ENCODE measurements around the gene POU2F2.

POU2F2 gene

DNA sequence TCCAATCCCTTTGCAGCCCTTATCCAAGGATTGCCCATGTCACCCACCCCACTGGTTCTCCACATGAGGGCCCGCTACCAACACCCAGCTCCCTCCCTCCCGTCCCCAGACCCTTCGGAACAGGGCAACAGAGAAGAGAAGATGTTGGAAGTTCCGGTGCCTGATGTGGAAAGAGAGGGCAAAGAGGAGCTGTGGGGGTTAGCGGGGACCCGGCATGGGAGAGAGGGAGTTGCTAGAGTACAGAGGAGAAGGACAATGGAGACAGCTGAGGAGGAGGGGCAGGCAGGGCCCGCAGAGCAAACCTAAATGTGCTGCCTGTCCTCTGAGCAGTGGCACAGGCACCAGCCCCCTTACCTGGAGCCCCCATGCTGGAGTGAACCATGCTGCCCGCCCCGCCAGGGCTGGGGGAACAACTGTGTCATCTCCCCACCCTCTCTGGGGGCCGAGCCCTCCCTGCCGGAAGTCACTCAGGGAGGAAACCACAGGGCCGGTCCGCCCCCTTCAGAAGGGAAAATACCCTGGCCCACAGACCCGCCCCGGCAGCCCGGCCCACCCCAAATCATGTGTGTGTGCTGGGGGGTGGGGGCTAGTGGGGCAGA is at the start of gene POU2F2:
Gene POU2F2 (minus strand): TSS at position 417 of the 599 bp plus-strand sequence. CDS start 35 bp downstream, at position 382.
- no peak for DNase-seq

DNA sequence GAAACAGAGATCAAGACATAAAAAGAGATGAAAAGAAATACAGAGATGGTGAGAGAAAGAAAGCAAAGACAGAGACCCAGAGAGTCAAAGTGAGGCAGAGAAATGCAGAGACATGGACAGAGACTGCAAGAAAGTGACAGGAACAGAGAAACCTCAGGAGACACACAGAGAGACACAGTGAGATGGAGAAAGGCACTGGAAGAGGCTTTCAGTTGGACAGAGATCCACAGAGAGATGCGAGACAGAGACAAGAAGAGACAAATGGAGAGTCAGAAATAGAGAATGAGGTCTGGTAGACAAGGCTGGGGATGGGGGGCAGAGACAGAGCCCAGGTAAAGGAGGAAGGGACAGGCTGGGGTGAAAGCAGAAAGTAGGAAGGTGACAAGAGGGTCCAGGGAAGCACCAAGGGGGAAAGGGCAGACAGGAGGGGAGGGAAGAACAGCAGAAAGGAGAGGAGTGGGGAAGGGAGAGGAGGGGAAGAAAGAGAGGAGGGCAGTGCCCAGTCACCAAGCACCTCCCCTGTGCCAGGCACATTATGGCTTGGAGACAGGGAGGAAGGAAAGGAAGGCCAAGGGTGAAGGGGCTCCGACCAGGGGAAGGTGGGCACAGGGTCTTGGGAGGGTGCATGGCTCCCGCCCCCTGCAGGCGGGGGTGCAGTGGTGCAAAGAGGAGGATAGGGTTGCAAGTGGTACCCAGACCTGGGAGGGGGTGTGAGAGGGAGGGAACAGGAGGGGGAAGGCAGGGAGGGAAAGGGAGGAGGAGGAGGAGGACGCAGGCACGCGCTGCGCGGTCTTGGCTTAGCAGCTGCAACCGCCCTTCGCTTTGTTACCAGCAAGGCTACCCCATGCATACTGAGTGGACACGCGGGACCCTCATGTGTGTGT is 46.8 kb upstream of the POU2F2 start:
- peak; percentile 39 for DNase-seq

DNA sequence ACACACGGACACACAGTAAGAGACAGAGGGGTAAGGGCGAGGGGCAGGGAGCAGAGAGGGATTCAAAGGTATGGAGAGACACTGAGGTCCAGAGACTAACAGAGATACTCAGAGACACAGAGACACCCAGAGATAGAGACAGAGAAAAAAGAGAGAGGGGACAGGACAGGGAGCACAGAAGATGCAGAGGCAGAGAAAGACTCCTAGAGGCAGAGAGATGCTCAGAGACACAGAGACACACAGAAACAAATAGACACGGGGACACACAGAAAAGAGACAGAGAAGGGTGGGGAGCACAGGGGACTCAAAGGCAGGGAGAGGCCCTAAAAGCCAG is 45.4 kb upstream of the POU2F2 start:
- no peak for DNase-seq

DNA sequence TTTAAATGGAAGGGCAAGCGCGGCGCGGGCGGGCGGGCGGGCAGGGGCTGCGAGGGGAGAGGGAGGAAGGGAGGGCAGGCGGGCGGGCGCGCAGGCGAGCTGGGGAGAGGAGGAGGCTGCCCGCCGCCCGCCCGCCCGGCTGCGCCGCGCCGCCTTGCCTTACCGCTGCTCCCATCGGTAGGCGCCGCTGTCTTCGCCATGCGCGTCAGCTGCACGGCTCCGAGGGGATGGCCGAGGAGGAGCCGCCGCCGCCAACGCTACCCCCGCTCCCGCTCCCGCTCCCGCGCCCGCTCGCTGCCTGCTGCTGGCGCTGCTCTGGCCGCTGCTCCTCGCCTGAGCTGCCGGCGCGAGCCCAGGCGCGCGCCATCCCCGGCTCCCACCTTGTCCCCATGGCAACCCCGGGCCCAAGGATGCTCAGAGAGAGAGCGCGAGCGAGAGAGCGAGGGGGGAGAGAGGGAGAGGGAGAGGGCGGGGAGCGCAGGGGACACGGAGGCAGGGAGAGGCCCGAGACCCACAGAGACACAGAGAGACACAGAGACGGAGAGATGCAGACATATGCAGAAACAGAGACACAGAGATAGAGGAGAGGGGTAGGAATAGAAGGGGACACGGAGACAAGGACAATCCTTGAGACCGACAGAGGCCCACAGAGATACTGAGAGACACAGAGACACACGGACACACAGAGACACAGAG is 44.9 kb upstream of the POU2F2 start:
- DNase-seq = peak; percentile 71

DNA sequence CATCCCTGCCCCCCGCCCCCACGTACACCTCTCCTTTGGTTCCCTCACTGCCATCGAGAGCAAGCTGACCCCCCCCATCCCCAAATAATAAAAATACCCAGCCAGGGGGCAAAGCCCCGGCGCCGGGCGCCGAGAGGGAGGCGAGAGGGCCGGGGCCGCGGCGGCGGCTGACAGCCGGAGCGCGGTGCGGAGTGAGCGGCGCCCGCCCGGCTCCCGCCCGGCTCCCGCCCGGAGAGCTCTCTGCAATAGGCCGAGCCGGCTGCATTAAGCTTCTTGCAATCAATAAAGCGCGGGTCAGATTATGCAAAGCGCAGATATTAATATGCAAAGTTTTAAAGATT is 44.4 kb upstream of the POU2F2 start:
- peak; percentile 71 for DNase-seq

DNA sequence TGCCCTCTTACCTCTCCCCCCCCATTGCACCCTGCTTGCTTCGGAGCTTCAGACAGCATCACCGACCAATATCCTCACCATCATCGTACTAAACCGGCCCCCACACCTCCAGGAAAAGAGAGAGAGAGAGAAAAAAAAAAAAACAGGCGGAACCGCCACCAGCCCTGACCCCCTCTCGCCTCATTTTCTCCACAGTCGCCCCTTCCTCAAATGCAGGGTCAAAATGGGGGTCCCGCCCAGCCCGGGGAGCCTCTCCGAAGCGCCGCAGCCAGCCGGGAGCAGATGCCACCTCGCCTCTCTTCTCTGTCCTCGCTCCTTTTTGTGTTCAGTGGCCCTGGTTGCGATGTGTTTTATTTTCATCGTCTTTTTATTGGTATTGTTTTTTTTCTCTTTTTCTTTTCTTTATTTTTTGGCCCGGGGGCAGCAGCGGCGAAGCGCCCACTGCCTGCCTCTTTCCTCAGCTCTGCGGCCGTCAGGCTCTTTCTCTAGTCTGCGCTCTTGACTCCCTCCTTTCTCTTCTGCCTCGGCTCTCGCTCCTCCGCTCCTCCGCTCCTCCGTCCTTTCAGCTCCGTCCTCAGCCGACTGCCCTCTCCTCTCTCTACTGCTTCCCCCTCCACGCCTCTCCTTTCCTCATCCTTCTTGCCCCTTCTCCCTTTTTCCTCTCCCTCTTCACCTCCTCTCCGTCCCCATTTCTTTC is 43.9 kb upstream of the POU2F2 start:
- DNase-seq = no peak

DNA sequence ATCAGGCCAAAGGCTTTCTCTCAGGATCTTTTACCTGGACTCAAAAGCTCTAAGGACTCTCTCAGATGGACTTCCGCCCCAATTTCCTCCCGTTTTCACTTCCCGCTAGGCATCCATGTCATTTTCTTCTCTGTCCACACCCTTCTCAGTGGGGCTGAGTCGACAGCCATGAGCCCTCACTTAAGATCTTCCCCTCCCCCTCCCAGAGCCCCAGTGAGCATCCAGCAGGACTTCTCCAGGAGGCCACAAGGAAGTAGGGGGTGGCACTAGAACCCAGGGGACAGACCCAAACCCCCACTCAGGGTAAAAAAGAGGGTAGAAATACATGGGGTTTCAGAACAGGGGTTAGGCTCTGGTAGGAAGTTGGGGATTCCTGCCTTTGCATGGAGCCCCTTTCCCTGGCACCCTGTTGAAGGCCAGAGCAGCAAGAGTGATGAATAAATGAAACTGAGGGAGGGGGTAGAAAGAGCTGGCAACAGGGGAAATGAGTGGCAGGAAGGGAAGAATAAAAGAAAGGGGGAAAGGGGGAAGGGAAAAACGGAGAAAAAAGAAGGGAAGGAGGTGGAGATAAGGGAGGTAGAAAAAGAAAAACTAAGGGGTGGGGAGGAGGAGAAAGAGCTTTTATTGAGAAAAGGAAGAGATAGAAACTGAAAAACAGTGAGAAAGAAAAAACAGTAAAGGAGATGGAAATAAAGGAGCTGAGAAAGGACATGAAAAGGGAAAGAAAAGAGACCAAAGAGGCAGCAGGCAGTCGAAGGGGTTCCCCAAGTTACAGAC is 42.9 kb upstream of the POU2F2 start:
- DNase-seq = no peak

DNA sequence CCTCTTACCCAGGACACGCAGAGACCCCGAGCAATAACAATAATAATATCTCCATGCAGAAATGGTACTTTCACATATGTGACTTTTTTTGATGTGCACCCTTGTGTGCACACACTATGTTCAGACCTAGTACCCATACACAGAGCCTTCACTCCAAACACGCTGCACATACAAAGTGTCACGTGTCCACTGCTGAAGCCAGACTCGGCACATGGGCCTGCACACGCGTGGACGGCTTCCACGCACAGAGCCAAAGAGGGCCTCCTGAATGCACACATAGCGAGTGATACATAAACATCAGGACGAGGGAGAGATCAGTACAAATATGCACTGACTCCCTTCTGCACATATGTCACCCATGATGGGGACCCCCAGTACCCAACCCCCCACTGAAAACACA is 41.9 kb upstream of the POU2F2 start:
- DNase-seq = no peak

DNA sequence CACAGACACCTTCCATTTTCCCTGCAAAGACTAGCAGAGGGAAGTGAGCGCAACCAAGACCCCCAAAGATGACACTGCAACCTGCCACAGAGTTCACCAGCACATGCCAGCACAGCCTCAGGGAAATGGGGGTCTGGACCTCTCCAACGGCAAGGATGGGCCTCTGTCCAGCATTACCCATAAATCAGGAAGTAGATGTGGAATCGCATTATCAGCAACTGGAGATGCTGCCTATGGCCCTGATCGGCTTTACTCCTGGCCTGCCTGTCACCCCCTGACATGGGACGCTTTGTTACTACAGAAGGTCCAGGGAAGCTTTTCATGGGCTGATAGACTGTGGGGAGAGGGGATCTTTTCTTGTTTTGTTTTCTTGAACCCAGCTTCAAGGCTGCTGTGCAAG is 41.4 kb upstream of the POU2F2 start:
- DNase-seq = no peak

DNA sequence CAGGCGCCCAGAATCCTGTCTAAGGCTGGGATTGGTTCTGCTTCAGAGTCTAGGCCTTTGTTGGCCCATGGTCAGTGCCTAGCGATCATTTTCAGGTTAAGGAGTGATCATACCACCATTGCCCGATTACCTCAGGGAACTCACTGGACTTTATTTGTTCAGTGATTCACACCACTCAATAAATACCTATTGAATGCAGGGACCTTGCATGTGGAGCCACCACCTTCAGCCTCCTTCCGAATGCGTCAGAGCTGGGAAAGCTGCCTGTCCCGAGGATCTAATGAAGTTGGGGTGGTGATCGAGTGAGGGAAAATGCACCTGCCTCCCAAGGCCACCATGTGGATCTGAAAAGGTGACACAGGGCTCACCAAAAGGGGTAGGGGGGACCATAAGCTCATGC is 40.0 kb upstream of the POU2F2 start:
- no peak for DNase-seq

DNA sequence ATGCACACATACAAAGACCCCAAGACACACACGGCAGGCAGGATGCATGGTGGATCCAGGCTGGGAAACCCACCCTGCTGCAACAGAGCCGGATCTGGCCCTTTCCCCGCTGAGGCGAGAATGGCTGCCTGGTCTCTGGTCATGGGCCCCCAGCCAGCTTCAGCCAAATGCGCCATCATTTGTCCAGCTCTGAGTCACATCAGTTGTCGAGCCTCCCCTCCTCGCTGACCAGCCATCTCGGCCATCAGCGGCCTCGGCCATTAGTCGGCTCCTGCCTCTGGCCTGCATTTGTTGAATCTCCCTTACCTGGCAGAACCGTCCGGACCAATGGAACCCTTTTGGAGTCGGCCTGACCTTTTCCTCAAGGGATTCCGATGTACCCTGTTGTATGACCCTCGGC is 38.5 kb upstream of the POU2F2 start:
- DNase-seq = no peak

DNA sequence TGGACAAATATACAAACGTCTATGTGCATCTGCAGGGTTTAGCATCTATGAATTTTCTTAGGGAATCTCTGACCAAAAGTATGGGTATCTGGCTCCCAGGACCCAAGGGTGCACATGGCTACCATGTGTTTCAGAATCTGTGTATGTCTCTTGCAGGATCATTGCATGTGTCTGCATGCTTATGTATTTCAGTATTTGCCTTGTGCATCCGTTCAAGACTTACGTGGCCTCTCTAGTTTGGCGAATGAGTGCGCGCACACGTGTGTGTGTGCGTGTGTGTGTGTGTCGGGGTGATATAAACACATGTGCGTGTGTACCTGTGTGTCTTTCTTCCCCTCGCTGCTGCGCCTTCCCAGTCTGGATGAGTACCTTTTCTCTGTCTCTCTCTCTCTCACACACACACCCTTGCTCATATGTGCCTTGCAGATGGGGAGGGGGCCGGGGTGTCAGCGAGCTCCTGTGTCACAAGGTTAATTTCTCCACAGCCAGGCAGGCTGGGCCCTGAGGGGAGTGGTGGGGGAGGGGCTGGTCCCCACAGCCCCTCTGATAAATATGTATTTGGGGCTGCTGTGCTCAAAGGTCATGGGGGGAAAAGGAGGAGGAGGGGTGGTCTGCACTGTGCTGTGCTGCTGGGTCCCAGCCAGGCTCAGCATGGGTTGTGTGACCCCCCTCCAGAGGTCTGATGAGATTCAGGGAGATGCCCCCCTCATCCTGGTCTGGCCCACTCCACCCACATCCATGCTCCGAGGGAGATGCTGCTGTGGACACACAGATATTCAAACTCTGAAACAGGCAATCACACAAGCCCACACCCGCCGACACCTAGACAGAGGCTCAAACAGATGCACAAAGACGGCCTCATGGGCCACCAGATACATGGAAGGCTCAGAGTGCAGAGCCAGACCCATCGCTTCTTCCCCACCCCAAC is 37.5 kb upstream of the POU2F2 start:
- no peak for DNase-seq

DNA sequence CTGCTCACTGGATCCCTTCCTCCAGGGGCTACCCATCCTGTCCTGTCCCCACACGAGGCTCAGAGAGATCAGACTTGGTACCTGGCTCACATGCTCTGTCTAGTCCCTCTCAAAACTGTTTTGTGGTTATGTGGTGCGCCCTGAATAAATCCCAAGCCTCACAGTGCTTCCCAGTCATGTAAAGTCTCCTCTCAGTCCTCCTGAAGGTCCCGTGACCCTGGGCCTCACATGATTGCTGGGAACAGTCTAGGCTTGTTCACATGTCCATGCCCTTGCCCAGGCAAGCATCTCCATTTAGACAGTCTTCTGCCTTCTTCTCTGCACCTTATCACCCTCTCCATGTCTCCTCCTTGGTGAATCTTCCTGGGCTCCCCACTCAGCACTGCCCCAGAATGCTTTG is 36.0 kb upstream of the POU2F2 start:
- DNase-seq = no peak

DNA sequence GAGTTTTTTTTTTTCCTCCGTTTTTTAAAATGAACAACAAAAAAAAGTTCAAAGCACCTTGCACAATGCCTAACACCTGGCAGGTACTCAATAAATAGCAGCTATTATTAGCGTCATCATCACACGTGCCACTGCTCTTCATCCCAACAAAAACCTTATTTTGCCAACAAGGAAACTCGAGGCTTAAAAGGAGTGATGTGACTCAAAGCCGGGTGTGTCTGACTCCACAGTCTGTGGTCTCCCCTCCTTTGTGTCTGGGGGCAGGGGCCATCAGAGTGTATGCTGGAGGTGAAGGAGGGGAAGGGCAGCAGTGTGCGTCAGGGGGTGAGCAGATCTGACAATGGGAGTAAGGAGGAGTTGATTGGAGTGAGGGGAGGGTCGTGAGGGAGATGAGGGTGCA is 34.1 kb upstream of the POU2F2 start:
- DNase-seq = no peak

DNA sequence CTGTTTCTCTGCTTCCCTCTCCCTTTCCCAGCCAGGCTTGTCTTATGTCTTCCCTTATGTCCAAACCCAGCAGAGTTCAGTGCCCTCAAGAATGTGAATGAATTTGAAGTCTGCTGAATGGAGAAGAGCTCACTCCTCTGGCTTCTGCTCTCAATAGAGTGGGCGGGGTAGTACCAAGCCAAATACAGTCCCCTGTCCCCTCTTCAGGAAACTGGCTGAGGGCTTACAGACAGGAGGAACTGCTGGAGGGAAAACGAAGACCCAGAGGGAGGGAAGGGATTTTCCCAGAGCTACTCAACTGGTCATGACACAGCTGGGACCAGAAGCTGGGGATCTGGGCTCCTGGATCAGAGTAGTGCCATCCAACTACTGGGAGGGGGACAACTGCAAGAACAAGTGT is 32.9 kb upstream of the POU2F2 start:
- no peak for DNase-seq

DNA sequence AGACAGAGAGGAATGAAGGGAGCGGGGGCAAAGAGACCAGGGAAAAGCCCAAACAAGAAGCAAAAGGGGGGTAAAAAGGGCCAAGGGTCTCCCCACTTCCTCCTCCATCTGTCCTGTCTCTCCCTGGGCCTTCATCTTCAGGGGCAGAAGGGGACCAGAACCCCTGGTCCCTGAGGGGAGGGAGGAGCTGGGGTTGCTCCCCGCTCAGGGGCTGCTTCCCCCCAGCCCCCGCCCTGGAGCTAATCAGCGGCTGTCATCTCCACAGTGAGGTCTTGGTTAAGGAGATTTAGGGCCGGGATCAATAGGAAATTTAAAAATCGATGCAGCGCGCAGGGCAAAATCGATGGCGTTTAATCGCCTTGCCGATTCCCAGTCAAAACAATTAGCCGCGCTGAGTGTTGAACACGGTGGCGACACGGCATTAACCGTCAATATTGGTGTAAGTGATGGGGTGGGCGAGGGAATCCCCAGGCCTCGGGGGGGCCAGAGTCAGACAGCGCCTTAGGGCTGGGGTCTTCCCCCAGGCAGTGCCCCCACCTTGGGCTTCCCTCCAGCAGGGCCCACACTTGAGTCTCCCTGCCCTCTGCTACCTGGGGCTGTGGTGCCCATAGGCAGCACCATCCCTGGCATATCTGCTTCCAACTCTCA is 29.5 kb upstream of the POU2F2 start:
- no peak for DNase-seq

DNA sequence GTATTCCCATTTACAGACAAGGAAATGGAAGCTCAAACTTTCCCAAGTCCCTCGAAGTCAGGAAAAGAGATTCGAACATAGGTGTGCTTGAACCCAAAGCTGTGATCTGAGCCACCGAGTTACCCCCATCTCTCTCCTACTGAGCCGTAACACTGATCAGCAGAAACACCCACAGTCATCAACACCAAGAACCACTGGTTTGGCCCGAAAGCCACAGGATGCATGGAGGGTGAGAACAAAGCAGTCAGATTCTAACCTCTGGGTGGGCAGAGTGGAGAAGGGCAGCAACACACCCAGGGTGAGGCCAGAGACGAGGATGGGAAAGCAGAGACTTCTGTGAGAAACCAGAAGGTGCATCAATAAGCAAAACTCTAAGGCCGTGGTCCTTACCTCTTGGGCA is 27.7 kb upstream of the POU2F2 start:
- DNase-seq = no peak

DNA sequence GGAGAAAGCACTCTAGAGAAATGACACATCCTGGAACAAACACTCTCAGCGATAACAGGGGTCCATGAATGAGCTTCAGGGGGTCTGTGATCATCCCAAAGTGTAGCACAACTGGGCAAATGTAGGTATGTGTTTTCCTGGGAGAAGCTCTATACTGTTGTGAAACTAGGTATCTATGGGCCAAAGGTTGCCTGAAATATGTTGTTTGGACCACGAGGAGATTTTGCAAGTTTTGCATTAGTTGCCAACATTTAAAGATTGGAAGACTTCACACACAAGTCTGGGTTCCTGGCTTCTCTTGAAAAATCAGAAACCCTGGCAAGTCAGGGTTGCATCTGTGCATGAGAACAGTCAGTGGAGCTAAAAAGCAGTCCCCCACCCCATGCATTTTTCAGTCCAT is 26.7 kb upstream of the POU2F2 start:
- no peak for DNase-seq

DNA sequence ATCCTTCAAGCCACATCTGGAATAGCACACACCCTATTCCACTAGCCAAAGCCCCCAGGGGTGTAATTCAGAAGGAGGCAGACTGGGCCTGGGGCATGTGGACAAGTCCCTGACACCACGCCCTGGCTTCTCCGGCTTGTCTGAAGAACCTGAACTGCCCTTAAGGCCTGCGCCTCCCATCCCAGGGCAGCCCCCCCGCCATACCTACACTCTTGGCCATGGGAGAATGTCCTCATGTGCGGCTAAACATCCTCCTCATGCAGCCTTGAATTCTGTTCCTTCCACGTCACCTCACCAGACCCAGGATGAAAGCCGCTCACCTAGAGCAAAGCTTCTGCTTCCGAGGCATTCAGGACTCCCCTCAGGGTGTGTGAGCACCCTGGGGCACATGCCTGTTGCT is 24.3 kb upstream of the POU2F2 start:
- no peak for DNase-seq

DNA sequence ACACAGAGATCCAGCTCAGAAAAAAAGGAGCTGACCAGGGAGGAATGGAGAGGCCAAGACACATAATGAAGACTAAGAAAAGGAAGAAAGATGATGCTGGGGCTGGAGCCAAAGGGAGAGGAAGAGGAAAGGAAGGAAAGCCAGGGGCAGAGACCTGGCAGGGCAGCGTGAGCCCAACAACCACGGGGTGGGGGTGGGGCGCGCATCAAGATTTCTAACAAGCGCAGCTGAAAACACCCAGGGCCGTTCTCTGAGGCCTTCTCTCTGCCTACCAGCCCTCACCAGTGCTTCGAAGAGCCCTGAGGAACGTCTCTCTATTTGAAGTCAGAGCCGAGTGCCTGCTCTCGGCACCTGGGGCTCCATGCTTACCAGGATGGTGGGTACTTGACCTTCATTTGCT is 23.6 kb upstream of the POU2F2 start:
- DNase-seq = no peak

Data from NCI-H1694 (cell line).